ENCODE results near the gene ADM5.

Gene ADM5

DNA sequence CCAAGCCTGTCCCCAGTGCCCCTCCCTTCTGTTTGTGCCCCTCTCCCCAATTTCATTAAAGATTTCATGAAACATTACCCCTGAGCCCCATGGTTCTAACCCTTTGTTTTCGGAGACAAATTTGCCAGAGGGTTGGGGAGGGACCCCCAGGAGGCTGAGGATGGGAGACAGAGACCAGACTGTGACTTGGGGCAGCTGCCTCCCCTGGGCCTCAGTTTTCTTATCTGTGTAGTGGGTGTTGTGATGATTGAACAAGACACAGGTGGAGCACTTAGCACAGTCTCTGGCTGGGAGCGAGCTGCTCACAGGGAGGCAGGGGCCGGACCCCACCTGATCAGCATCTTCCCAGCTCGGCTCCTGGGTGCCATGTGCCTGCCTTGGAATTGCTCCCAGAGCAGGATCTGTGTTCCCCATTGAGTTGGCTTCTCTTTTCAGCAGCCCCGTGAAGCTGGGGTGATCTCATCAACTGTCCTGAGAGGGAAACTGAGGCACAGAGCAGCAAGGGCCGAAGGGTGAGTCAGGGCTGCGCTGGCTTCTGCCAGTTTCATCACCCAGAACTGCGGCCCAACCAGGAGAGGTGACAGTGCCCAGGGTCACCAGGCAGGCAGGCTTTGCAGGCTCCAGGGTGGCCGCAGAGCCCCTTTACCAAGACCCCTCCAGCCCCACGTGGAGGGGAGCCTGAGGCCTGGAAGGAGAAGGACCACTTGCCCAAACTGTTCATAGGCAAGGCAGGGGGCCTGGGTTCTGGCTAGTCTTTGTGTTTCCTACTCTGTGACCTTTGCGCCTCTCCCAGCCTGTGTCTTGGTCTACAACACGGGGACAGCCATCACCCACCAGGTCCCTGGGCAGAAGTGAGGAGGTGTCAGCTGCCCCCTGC is 30.6 kb upstream of the ADM5 start:
- no peak for DNase-seq

DNA sequence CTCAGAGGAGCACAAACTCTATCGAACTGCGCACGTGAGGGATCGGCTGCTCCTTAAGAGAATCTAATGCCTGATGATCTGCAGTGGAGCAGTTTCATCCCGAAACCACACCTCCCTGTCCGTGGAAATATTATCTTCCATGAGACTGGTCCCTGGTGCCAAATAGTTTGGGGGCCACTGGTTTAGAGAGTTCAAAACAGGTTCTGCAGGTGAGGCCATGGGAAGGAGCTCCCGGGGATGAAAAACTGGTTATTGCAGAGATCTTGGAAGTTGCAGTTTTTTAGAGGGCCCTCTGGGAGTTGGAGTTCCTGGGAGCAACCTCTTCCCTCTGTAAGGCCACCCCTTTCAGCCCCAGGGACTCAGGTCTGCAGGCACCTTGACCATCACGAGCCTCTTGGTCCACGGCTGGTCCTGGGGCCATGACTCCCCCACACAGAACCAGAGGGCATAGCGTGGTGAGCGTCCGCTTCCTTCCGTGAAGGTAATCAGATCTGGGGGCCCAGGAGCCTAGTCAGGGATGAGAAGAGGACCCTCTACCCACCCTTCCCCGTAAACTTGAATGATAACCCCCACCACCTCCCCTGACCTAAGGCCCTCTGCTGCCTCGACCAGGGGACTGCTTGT is 28.9 kb upstream of the ADM5 start:
- DNase-seq, result no peak

DNA sequence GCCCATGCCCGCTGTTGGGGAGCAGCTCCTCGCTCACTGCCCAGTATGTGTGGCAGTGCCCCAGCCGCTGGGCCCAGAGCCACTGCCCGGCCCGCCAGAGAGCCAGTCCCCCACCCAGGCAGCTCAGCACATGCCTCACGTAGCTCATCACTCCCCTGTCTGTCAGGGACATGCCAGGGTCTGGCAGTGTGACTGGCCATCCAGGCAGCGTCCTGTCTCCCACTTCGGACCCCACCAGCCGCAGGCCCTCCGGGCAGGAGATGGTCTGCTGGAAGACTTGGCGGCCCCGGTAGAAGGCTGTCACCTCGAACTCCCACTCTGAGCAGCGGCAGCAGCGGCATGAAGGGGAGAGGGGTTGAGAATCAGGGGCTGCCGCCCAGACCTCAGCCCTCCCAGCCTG is 27.4 kb upstream of the ADM5 start:
- DNase-seq, result no peak

DNA sequence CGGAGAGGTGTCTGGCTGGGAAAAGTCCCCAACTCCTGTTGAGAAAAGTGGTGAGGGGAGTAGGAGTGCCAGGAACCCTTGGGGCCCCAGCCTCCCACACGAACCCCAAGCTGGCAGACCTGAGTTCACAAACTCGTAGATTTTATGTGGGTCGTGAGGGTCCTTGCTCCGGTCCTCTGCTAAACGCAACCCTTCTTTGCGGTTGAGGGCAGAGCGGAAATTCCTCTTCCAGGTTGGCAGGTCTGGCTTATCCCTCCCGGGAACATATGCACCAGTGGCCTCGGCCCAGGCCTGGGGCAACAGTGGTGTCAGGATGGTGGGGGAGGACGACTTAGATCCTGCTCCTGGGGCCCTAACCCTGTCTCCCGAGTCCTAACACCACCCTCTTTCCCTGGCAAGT is 26.2 kb upstream of the ADM5 start:
- DNase-seq, result no peak

DNA sequence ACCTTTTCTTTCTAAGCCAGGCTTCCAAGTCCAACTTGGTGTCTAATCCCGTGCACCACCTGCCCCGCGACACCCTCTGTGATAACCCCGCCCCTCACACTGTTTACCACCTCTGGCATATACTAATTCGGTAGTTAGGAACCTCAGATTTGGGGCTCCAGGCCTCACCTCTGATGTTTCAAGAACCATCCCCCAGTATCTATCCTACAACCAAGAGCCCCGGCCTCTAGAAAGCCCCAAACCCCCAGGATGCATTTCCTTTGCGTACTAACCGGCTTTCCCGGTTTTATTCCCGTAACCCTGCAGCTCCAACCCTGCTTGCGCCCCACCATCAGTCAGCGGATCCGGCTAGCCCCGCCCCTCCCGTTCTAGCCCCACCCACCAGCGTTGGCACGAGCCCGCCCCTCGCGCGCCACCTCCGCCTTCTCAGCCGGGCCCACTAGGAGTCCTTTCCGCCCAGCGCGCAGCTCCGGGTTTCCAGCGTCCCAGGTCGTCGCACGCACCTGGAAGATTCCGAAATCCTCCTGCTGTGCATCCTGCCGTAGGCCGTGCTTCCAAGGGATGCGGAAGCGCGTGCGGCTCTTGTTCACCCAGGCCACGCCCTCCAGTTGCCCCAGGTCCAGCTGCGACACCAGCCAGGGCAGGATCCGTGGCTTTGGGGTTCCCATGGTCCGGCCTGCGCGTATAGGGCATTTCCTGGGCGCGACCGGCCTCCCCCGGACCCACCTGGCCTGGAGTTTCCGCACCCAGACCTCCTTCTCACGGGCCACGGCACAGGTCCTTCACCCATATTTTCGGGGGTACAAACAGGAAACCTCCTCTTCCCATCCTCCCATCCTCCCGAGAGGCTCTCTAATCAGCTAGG is 25.0 kb upstream of the ADM5 start:
- peak; percentile 69 for DNase-seq

DNA sequence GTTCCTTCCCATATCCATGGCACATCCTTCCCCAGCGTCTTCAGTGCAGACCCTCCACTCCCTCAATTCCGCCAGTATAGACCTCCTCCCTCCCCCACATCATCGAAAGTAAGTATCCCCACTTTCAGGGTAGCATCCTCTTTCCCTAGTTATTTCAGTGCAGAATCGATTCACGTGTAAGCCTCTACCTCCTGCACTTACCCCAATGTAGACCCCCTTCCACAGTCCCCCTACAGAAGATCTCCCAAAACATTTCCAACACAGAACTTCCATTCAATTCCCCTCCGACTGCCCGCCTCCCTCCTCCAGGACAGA is 24.4 kb upstream of the ADM5 start:
- no peak for DNase-seq

DNA sequence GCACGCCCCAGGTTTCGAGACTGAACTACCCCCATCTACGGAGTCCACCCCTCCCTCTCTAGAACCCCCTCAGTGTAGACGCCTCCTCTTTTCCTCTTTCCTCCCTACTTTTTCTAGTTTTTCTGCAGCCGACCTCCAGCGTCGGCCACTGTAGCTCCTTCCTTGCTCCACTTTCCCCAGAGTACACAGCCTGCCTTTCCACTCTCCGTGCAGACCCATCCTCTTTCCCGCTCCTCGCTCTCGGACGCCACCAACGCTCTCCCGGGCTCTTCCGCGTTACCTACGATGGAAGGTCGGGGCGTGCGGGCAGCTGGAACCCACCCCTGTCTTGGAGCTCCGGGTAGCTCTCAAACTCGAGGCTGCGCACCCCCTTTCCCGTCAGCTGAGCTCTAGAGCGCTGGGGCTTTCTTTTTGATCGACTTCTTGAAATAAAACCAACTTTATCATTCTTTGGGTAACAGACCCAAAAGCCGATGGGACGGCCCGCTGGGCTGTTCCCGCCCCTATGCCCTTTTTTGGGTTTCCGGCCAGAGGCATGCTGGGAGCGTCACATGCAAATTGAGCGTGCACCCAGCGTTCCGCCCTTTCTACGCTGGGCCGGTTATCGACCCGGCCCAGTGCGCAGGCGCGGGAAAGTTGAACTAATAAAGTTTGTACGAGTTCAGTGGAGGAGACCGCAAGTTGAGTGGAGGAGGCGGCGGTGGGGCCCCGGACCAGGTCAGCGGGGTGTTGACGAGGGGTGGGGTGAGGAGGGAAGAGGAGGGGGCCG is 23.9 kb upstream of the ADM5 start, which contains the start of the genes BCL2L12 and IRF3:
BCL2L12 (plus strand) TSS at position 583 of the 769 bp plus-strand sequence. CDS start 760 bp downstream, outside the sequence.
IRF3 (minus strand) TSS at position 507 of the 769 bp plus-strand sequence. CDS start 1,019 bp downstream, outside the sequence.
- DNase-seq, result peak; percentile 92

DNA sequence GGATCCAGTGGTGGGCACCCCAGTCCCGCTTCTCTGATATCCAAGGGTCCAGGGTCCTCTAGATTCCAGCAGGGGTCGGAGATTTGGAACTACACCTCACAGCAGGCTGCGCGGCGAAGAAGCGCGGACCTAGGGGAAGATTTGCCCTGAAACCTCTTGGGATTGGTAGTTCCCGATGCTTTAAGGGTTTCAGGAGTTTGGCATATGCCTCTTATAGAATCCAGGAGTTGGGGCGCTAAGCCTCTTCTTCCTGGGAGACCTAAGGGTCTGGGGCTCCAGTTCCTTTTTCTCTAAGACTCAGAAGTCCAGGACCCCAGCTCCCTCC is 23.3 kb upstream of the ADM5 start:
- DNase-seq, result no peak

DNA sequence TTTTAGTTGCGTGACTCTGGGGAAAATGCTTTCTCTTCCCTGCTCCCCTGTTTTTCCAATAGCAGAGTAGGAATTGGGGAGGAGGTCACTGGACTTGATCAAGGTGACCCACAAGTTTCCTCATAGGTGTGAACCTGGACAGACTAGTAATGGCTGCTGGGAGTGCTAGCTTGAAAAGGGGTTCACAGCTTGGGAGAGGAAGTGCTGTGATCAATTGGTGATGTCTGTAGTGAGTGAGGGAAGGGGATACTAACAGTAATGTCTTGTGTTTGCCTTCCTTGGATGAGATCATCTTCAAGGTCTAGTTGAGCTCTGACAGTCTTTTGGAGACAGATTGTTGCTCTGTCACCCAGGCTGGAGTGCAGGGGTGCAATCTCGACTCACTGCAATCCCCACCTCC is 21.9 kb upstream of the ADM5 start:
- no peak for DNase-seq

DNA sequence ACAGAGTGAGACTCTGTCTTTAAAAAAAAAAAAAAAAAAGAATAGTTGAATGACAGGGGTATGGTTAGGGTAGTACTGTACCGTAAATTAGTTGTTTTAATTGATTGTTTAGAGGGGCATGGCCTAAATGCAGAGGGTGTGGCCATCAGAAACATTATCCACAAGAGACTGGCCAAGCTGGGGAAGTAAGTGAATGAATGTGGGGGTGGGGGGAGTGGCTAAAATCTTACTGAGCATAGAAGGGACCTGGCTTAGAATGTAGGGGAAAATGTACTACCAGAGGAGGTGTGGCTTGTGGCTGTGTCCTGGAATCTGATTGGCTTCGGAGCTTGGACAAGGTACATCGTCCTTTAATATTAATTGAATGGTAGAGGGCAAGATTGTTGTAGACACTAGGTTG is 19.9 kb upstream of the ADM5 start:
- DNase-seq, result no peak

DNA sequence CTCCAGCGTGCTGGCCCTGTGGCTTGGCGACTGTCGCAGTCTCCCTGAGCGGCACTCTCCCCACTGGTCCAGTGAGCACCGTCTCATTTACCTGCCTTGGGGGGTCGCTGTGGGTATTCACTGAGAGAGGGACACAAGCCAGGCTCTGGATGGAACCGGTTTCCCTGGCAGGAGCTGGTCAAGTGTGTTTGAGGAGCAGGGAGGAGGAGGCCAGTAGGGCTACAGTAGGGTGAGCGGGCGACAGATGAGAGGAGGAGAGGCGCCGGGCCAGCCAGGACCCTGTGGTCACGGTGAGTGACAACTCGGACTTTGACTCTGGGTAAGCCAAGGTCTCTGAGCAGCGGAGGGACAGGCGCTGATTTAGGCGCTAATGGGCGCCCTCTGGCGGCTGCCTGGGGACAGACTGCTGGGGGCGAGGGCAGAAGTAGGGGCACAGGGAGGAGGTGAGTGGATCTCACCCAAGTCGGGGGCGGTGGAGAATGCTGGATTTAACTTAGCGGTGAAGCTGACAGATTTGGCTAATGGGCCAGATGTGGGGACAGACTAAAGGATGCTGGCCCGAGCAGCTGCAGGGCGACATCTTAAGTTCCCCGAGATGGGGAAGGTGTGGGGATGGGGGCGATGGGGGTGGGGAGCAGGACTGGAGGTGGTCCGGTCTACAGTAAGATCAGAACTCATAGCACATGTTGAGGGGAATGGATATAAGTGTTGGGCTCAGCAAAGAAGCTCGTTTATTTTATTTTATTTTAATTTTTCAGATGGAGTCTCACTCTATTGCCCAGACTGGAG is 17.1 kb upstream of the ADM5 start:
- no peak for DNase-seq

DNA sequence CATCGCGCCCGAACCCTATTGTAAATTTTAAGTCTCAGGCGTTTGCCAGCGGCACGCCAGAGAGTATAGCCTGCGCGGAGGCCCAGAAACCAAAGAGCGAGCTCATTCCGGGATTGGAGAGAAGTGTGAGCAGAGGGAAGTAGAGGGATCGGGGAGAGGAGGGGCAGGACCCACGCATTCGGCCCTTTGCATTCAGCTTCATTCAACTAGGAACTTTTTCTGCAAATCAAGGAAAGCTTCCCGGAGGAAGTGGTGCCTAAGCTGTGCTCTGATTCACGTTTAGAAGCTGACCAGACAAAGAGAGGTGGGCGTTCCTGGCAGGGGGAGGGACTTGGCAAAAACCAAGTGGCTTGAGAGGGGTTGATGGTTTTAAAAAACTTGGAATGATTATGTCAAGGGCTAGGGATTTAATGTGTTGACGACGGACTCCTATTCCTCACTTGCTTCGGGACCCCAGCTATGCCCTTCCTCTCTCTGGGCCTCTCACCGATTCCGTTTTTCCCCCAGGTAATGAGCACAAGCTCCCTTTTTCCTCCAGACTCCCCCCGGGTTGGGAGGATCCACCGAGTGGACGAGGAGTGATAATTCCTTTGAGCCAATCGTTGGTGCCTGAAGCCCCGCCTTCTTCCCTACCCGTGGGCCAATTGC is 13.1 kb upstream of the ADM5 start:
- DNase-seq, result no peak

DNA sequence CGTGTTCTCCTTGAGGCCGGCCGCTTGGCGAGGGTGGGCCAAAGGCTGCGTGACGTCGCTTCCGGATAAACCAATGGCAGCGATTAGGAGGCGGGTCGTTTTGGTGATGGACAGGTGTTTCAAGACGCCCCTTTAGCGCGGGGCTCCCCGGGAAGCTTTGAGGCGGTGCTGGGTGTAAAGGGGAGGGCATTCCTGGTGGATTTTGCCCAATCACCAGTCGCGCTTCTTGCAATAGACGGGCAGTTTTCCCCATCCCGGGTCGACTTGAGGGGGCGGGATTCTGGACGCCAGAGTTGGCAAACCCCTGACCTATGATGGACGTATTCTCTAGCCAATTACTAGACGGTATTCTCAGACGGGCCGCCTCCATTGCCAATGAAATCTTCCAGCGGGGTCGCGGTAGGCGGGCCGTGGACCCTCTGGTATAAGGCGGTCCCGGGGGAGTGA is 12.6 kb upstream of the ADM5 start:
- DNase-seq, result peak; percentile 100

DNA sequence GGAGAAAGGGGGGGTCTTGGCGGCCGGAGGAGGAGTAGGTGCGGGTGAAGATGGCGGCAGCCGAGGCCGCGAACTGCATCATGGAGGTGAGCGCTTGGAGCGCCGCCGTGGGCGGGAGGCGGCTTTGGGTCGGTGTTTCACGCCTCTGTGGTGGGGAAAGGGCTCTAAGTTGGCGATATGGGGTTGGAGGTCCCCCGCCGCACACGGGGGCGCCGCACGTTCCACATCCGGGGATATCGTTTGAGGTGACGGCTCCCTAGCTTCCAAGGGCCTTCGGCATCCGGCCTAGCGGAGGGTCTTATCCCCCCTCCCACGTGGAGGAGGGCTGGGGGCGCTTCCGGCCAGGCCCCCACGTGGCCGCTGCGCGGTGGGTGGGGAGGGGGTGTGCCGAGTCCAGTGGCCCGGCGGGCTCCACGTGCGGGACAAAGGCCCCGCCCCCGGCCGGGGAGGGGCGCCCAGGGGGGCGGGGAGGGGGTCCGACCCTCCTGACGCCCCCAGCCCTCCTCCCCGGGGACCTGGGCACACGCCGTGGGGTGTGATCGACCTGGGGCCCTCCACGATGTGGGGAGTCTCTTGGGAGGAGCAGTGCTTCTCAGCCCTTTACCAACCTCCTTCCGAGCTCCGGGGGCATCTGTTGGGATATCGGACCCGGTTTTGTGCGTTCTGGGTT is 12.0 kb upstream of the ADM5 start, which contains the start of gene PRMT1:
PRMT1 (plus strand) TSS at position 41 of the 670 bp plus-strand sequence; CDS start at position 51, 10 bp downstream.
- DNase-seq, result no peak

DNA sequence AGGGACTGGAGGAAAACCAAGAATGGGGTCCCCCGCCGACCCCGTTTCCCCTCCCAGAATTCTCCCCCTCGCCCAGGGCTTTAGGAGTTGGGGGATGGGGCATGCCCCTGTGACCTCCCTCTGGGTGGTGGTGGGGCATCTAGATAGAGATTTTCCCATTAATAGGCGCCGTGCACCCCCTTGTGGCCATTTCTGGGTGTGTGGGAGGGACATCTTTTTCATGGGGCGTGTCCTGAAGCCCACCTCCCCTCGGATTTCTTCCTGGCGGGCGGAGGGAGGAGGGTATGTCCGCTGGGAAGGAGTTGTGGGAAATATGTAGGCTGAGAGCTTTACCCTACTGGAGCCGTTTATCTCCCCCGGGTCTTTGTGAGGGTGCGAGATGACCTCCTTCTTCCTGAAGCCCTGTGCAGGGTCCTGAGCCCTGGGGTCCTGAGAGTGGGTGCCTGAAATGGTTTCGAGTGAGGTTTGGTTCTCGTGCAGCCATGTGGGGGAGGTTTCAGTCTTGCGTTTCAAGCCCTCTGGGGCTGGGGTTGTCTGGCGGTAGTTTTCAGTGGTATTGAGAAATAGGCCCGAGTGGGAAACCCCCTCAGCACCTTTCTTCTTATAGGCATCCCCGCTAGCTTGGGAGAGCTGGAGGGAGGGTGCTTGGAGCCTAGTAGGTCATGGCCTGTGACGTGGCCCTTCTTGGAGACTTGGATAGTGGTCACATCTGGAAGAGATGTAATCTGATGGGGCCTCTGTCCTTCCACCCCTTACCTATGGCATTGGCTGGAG is 11.3 kb upstream of the ADM5 start:
- DNase-seq, result peak; percentile 60

DNA sequence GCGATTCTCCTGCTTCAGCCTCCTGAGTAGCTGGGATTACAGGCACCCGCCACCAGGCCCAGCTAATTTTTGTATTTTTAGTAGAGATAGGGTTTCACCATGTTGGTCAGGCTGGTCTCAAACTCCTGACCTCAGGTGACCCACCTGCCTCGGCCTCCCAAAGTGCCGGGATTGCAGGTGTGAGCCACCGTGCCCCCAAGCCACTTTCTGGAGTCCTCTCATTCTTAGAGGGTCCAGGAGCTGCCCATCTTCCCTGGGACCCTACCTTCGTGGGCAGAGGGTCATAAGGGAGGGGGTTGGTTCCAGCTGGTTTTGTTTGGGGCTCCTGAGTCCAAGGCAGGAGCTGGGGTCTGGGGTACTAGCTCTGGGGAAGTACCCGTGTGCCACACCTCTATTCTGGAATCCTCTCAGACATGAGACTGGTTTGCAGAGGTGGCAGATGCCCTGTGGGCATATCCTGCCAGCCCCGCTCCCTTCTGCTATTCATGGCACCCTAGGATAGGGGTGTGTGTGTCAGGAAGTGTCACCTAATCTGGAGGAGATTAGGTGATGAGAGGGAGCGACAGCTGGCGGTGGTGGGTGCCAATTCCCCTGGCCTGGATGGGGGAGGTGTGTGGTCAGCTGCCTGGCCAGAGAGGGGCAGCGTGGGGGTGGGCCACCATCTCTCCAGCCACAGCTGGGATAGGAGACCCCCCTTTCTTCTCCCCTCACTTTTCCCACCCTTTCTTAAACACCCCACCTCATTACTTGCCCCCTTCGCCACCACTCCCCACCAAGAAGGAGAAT is 10.2 kb upstream of the ADM5 start:
- DNase-seq, result no peak

DNA sequence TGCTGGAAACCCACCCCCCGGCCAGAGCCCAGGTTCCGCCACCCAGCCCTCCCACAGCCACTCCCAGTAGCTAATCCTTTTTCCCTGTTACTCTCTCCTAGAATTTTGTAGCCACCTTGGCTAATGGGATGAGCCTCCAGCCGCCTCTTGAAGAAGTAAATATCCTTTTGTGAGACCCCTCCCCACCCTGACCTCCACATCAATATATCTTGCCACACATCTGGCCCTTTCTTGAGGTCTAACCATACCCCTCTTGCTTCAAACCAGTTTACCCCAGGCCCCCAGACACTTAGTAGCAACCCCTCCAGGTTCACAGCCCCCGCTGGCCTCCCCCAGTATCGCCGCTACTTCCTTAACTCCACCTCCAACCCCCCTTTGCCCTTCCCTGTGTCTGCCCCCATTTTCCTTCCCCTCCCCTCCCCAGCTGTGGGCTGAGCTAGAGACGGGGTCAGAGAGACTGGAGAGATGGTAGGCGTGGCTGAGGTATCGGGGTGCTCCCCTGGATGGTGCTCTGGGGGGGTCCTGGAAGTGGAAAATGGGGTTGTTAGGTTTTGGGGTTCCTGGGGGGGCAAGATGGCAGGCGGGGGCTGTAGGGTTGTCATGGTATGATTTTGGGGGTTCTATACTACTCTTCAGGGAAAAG is 9.5 kb upstream of the ADM5 start:
- DNase-seq, result no peak
